ENCODE results near the gene WDR73. TPM values are rescaled to one million over a fixed set of nuclear protein-coding genes. Genes with fewer than 3 reads are reported as not detected.

Gene WDR73
- total and polyA plus RNA-seq, 9 of the 15 experiments (the other 6 are each of a cell fraction or from before 2014, with no cell fraction given), result 9.2 to 25.4 (median 21.7) TPM

DNA sequence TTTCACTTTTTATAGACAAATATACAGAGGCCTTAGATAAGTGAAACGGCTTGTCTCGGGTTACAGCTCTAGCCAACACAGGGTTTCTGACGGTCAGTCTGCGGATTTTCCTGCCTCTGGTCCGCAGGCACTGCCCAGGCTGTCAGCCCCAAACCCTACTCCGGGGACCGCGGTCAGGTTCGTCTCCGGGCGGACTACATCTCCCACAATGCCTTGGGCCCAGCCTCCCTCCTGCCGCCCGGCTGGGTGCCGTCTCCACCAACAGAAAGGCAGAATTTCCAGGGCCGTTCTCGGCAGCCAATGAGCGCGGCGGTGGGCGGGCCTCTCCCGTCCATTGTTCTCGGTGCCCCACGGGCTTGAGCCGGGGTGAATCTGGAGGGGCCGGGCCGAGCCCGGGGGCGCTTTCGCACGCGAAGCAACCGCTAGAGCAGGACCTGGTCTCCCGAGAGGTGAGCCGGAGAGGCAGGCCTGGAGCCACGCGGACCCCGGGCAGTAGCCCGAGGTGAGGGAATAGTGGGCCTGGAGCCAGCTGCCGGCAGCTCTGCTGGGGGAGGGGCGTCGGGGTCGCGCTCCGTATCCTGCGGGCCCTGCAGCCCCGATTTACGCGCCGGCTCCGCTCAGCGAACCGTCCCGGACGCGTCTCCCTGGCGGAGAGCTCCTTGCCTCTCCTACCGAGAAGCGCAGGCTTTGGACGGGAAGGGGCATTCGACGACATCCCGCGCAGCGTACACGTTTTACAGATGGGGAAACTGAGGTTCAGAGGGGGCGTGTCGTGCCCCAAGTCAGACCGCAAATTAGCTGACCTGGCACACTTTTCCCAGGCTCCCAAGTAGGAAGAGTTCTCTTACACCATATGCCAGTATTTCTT is 53.2 kb downstream of the WDR73 start, which contains the start of gene ZSCAN2 (continued):
- TF ChIP-seq, protein P1, sequence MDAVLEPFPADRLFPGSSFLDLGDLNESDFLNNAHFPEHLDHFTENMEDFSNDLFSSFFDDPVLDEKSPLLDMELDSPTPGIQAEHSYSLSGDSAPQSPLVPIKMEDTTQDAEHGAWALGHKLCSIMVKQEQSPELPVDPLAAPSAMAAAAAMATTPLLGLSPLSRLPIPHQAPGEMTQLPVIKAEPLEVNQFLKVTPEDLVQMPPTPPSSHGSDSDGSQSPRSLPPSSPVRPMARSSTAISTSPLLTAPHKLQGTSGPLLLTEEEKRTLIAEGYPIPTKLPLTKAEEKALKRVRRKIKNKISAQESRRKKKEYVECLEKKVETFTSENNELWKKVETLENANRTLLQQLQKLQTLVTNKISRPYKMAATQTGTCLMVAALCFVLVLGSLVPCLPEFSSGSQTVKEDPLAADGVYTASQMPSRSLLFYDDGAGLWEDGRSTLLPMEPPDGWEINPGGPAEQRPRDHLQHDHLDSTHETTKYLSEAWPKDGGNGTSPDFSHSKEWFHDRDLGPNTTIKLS (IDR thresholded peaks at IDR 0.05; ENCODE audit: borderline replicate concordance, low read depth), result peak; percentile 73; the same call in 1 of the 2 replicates
- TF ChIP-seq ATF3 (IDR thresholded peaks at IDR 0.05) (no peak), ATF3 (CRISPR knock-in tag; conservative IDR thresholded peaks at IDR 0.05) (0 out of 2 replicates have a peak, but pooled peaks have one; percentile 44), MBD2 (IDR thresholded peaks at IDR 0.05; ENCODE audit: borderline replicate concordance, low read depth) (peak; percentile 94), POLR2B (IDR thresholded peaks at IDR 0.05; ENCODE audit: low read depth, partially characterized antibody) (no peak), SUPT5H (IDR thresholded peaks at IDR 0.05) (peak; percentile 52; the same call in 1 of the 2 replicates), KLF13 (tag; IDR thresholded peaks at IDR 0.05; ENCODE audit: borderline replicate concordance, low read depth) (peak; percentile 68; the same call in 1 of the 2 replicates), ZBTB11 (CRISPR knock-in tag; IDR thresholded peaks at IDR 0.05) (peak in 1 of 3 experiments; percentile 57; a peak in 2 of 6 replicates), ARID2 (IDR thresholded peaks at IDR 0.05) (no peak), HNRNPLL (IDR thresholded peaks at IDR 0.05; ENCODE audit: low read depth, low read length, poor library complexity, severe bottlenecking) (peak; percentile 60), MYNN (IDR thresholded peaks at IDR 0.05) (no peak), MYNN (CRISPR knock-in tag; IDR thresholded peaks at IDR 0.05) (no peak), NFYB (IDR thresholded peaks at IDR 0.05; ENCODE audit: extremely low read depth, insufficient read length) (peak; percentile 74), SAP30 (IDR thresholded peaks at IDR 0.05; ENCODE audit: borderline replicate concordance, insufficient read depth, low read depth, low read length, poor library complexity, severe bottlenecking) (peak; percentile 91), ZNF639 (CRISPR knock-in tag; conservative IDR thresholded peaks at IDR 0.05 in 1 of 2, IDR thresholded peaks at IDR 0.05 in 1 of 2) (no peak), TCF7 (IDR thresholded peaks at IDR 0.05; ENCODE audit: borderline replicate concordance) (no peak)
